HG03469 (cell line): ENCODE data around the gene TCF7.

Experiments used
- ATAC-seq: cut with Tn5 transposase; IDR thresholded peaks from one replicate; pipeline ENCODE4 v1.9.1; 2021; ENCODE audit warnings: mild to moderate bottlenecking, moderate library complexity, moderate number of reproducible peaks; ENCODE audit not compliant: unreplicated experiment

TCF7 gene

DNA sequence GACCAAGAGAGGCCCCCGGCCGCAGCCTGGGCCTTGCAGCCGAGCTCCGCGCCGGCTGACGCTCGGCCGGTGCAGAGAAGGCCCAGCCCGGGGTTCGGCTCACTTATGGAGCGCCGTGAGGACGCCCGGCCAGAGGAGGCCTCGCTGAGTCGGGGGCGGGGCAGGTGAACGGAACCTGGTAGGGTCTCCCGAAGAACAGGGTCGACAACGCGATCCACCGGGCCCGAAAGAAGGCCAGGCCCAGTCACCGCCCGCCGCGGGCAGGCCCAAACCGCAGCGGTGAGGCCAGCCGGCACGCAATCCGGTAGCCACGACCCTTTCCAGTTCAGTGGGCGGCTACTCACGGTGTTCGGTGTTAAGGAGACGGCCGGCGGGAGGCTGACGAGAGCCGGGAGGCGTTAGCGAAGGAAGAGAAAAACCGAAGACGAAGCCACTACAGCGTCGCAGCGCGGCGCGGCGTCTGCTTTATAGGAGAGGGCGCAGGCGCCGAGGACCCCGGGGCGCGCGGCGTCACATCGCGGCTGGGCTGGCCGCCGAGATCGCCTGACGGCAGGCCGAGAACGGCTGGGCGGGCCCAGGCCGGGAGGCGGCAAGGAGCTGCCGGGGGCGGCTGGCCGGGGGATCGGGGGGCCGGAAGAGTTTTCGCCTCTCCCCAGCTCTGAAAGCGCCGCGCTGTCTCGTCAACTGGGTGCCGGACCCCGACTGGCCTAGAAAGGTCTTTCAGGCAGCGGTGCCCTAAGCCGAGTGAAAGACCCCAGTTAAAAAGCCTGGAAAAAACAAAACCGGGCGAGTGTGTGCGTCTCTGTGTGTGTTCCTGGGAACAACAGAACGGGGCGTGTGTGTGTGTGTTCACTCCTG is 62.3 kb downstream of the TCF7 start, which contains the start of gene SKP1:
Gene SKP1 (minus strand): TSS at position 440 of the 858 bp plus-strand sequence. CDS start 2,928 bp downstream, outside the sequence.
- peak; percentile 54 for ATAC-seq

- ATAC-seq, result no peak
These were observed 63.1 kb downstream of the TCF7 start for GRCh38 chr5:134177369-134178095.

GRCh38 chr5:134178096-134178419 is 63.6 kb downstream of the TCF7 start:
- ATAC-seq, result no peak

- ATAC-seq, result no peak
These were observed 69.0 kb downstream of the TCF7 start for GRCh38 chr5:134183481-134183880.

DNA sequence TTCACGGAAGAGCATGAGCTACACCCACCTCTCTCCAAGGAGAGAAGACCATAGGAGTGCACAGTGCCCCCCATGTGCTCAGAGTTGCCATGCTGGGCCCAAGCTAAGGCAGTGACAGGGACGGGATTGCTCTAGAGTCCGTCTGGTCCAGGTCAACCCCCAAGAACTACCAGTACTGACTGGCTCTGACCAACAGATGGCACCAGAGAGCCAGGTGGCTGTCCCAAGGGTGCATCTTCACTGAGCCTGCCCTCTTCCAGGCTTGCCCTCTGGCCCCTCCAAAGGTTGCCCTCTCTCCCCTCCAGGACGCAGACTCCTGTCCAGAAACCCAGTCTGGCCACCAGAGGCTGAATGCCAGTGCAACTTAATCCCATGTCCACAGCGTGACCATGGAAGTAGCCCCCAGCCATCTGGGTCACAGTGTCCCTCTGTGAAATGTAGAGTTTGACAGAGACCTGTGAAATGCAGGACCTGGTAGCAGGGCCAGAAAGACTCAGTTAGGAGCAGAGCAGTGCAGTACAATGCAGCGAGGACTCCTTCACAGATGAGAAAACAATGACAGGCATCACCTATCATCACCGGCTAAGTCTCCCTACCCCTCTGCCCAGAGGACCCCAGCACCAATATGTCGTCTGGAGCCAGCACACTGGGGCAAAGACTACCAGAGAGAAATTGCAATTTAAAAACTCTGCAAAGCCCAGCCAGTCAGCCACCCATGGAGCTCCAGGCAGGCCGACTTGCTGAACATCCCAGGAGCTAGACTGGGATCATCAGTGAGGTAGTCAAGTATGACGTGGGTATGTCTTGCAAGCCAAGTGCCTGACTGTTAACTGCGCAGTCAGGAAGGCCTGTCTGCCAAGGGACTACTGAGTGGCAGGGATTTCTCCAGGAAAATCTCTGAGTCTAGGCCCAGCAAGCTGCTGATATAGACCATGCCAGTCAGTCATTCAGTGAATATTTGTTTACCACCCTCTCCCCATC is 70.0 kb downstream of the TCF7 start:
- ATAC-seq, result peak; percentile 62

GRCh38 chr5:134188092-134188491 is 73.6 kb downstream of the TCF7 start:
- no peak for ATAC-seq

GRCh38 chr5:134189031-134189430 is 74.5 kb downstream of the TCF7 start:
- no peak for ATAC-seq

- no peak for ATAC-seq
These were observed 81.2 kb downstream of the TCF7 start for GRCh38 chr5:134195666-134196065.
